Measurements from ENCODE around the gene WDSUB1. TPM values are rescaled to one million over a fixed set of nuclear protein-coding genes. Genes with fewer than 3 reads are reported as not detected.

The WDSUB1 gene
- total RNA-seq, 2 donors from 2014 or later, result 3.2 to 4.7 TPM

GRCh38 chr2:159249990-159250715 is 36.4 kb downstream of the WDSUB1 start:
- TF ChIP-seq CTCF (IDR thresholded peaks at IDR 0.05), result no peak
- Histone ChIP-seq H3K27ac (peak overlapping the region; percentile 74 to 82), H3K4me1 (peaks cover 0 to 19% of the 10 kb centered on the region in 2 donors), H3K27me3 (no peaks in the 10 kb centered on the region), H3K36me3 (peaks cover 23% of the 10 kb centered on the region), H3K4me3 (no peak overlapping the region), H3K9me3 (peaks cover 0 to 12% of the 10 kb centered on the region in 2 donors)
- peak; percentile 81 for DNase-seq (ENCODE audit: low spot score)

DNA sequence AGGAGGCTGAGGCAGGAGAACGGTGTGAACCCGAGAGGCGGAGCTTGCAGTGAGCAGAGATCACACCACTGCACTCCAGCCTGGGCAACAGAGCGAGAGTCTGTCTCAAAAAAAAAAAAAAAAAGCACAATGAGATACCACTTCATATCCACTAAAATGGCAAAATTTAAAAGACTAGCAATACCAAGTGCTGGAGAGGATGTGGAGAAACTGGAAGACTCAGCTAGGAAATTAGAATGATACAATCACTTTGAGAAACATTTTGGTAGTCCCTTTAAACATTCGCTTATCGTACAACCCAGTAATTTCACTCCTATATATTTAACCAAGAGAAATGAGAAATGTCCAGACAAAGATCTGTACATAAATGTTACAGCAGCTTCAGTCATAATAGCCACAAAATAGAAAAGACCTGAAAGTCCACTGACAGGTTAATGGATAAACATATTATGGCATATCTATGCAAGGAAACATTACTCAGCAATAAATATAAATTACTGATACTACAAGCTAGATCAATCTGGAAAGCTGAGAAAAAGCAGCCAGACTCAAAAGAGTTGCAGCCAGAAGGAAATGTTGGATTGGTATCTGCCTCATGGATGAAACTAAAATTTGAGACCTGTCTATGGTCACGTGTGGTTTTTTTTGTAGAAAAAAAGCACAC is 40.0 kb downstream of the WDSUB1 start:
- H3K27ac ChIP-seq, result no peak overlapping the region
- no peak for TF ChIP-seq CTCF (IDR thresholded peaks at IDR 0.05)
- H3K4me3 ChIP-seq, result no peak overlapping the region
- no peaks in the 10 kb centered on the region for H3K27me3 ChIP-seq
- DNase-seq (ENCODE audit: low spot score), result no peak
- H3K36me3 ChIP-seq, result peaks cover 33% of the 10 kb centered on the region
- H3K9me3 ChIP-seq, result peaks cover 0 to 12% of the 10 kb centered on the region in 2 donors
- peaks cover 0 to 19% of the 10 kb centered on the region in 2 donors for H3K4me1 ChIP-seq

DNA sequence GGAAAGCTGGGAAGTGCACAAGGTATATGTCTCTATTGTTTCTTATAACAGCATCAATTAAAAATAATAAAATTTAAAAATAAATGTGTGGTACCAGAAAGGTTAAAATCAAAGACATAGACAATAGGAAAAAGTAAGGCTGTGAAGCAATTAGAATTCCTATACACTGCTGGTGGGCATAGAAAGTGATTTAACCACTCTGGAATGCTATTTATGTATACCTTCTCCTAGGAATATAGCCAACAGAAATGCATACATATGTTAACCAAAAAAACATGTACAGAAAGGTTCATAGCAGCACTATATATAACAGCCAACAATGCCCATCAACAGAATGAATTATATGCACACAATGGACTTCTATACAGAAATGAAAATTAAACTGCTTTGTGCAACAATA is 43.0 kb downstream of the WDSUB1 start:
- Histone ChIP-seq H3K4me3 (no peak overlapping the region), H3K27ac (no peak overlapping the region), H3K27me3 (no peaks in the 10 kb centered on the region), H3K4me1 (no peaks in the 10 kb centered on the region), H3K36me3 (peaks cover 58% of the 10 kb centered on the region), H3K9me3 (peaks cover 0 to 12% of the 10 kb centered on the region in 2 donors)
- TF ChIP-seq CTCF (IDR thresholded peaks at IDR 0.05), result no peak
- no peak for DNase-seq (ENCODE audit: low spot score)

DNA sequence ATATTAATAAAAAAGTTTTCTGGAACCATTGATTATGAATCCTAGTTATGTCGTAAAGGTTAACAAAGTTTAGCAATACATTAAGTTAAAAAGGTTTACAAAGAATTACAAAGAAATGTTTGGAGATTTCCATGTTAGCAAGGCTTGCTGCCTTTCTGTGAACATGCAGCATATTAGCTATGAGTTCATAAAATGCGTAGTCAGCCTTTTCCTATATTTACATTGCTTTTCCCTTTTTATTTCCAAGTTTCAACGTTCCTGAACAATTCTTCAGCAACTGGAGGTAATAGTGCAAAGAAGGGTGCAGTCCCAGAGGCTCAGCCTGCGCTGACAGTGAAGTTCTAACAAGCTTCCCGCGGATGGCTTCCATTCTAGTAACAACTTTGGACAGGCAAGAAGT is 51.6 kb downstream of the WDSUB1 start:
- Histone ChIP-seq H3K4me3 (no peak overlapping the region), H3K27ac (no peak overlapping the region), H3K27me3 (no peaks in the 10 kb centered on the region), H3K4me1 (peaks cover 0 to 19% of the 10 kb centered on the region in 2 donors), H3K9me3 (no peaks in the 10 kb centered on the region), H3K36me3 (peaks cover 72% of the 10 kb centered on the region)
- DNase-seq (ENCODE audit: low spot score), result no peak
- no peak for TF ChIP-seq CTCF (IDR thresholded peaks at IDR 0.05)

GRCh38 chr2:159232456-159233170 is 53.9 kb downstream of the WDSUB1 start:
- Histone ChIP-seq H3K36me3 (peaks cover 74% of the 10 kb centered on the region), H3K27me3 (no peaks in the 10 kb centered on the region), H3K27ac (peak overlapping the region in 1 of 2 donors; percentile 44), H3K4me3 (no peak overlapping the region), H3K4me1 (peaks cover 0 to 32% of the 10 kb centered on the region in 2 donors), H3K9me3 (no peaks in the 10 kb centered on the region)
- DNase-seq (ENCODE audit: low spot score), result no peak
- no peak for TF ChIP-seq CTCF (IDR thresholded peaks at IDR 0.05)

Measured in right atrium auricular region (tissue), 2 donors.